GM21825 (cell line): ENCODE data around the gene ANKFY1.

Experiments used
- ATAC-seq: cut with Tn5 transposase; IDR thresholded peaks from one replicate; pipeline ENCODE4 v1.9.1; 2021; ENCODE audit warnings: mild to moderate bottlenecking, moderate library complexity; ENCODE audit not compliant: unreplicated experiment

The ANKFY1 gene

GRCh38 chr17:4185656-4186055, 78.1 kb downstream of the ANKFY1 start:
- ATAC-seq: no peak

DNA sequence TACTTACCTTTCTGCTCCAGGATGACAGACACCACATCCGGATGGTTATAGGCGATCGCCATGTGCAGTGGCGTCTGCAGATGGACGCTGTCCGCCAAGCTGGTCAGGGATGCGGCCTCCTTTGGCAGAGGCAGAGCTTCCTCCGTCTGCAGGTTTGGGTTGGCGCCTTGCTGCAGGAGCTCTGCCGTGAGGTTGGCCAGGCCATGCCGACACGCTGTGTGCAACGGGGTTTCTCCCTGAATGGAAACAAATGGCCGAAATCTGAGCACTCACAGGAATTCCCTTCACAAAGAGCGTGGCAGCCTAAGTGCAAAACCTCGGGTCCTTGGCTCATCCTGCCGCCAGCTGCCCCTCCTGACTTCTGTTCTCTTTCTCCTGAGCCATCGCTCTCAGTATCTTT, 79.0 kb downstream of the ANKFY1 start:
- no peak for ATAC-seq

- ATAC-seq: no peak
These were observed 81.7 kb downstream of the ANKFY1 start for GRCh38 chr17:4182043-4182442.

- no peak for ATAC-seq
These were observed 83.0 kb downstream of the ANKFY1 start for GRCh38 chr17:4180791-4181190.

GRCh38 chr17:4179071-4179470, 84.7 kb downstream of the ANKFY1 start:
- no peak for ATAC-seq

GRCh38 chr17:4178651-4179050, 85.1 kb downstream of the ANKFY1 start:
- no peak for ATAC-seq

- ATAC-seq: no peak
These were observed 86.0 kb downstream of the ANKFY1 start for GRCh38 chr17:4177806-4178205.

- no peak for ATAC-seq
These were observed 86.8 kb downstream of the ANKFY1 start for GRCh38 chr17:4176808-4177472.

DNA sequence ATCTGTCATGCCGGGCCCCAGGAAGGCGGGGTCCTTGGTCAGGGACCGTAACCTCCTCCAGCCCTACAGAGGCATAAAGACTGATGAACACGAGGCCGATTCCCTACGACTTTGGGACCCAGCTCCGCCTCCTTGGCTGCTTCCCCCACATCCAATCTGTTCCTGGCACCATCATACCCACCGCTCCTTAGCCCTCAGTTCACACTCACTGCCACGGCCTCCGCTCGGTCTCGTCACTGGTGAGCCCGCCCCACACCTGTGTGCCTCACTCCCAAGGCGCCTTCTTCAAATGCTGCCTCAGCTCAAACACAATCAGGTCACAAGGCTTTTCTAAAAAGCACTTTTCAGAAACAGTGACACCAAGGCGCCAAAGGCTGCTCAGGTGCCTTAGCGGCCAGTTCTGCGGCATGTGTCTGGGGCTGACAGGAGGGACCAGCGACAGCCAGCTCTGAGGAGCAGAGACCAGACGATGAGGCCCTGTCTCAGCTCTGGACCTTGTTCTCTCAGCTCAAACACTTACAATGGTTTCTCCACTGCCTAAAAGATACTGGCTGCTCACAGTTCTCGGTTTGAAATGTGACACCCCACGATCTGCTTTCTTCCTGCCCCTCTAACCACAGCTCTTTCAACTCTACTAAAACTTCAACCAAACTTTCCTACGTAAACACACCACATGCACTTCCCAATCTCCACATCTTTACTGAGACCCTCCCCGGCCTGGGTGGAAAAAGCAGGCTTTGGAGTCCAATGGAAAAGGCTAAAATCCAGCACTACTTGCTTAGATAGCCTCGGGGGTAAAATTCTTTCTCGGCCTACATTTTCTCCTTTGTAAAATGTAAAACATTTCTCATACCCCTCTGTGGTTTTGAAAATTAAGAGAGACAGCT, 87.6 kb downstream of the ANKFY1 start:
- ATAC-seq: no peak

- ATAC-seq: no peak
These were observed 89.2 kb downstream of the ANKFY1 start for GRCh38 chr17:4174556-4174955.

- no peak for ATAC-seq
These were observed 90.0 kb downstream of the ANKFY1 start for GRCh38 chr17:4173781-4174180.

GRCh38 chr17:4172356-4172755, 91.4 kb downstream of the ANKFY1 start:
- no peak for ATAC-seq

- no peak for ATAC-seq
These were observed 93.0 kb downstream of the ANKFY1 start for GRCh38 chr17:4170639-4171280.

DNA sequence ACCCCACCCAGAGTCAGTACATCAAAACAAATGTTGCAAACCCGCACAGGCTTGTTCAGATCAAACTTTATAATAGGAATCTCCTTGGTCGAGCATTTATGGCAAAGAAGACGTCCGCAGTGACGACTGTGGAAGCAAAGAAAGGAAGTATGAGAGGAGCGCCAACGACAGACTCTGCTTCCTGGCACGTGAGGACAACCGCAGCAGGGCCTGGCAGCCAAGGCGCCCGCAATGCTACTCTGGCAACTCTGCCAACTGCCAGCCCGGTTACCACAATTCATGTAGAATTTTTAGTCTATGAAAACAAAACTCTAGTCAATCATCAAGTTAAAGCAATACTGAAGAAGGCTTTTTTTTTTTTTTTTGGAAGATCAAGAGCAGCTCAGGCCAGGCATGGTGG, 96.0 kb downstream of the ANKFY1 start:
- no peak for ATAC-seq

GRCh38 chr17:4166419-4166818, 97.4 kb downstream of the ANKFY1 start:
- ATAC-seq: no peak

- ATAC-seq: no peak
These were observed 98.3 kb downstream of the ANKFY1 start for GRCh38 chr17:4165301-4166010.

GRCh38 chr17:4163951-4164350, 99.8 kb downstream of the ANKFY1 start:
- ATAC-seq: no peak

DNA sequence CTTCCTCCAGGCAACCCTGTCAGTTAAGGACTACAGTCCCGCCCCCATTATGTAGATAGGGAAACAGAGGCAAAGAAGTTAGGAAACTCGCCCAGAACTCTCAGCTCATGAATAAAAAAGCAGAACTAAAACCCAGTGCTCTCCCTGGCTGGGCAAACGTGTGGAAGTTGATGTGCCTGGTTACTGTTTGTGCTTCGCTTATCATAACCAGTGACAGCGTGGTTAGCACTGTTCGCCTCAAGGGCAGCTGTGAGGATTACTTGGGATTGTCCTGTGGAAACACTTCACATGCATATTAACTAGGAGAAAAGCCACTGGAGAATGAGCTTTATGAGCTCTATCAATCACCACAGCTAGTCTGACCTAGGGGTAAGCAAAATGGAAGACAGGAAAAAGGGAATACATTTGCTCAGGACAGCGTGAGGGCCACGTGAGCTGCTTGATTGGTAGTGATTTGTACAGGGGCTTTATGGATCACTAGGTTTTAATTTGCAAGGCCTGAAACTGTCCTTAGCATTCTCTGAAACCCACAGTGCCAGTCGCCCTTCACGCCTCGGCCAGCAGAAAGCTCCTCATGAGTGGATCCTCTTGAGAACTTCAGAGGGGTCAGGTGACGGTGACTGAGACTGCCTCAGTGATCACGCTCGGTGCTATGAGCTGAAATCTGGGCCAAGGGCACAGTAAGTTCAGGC, 100.9 kb downstream of the ANKFY1 start:
- ATAC-seq: no peak

DNA sequence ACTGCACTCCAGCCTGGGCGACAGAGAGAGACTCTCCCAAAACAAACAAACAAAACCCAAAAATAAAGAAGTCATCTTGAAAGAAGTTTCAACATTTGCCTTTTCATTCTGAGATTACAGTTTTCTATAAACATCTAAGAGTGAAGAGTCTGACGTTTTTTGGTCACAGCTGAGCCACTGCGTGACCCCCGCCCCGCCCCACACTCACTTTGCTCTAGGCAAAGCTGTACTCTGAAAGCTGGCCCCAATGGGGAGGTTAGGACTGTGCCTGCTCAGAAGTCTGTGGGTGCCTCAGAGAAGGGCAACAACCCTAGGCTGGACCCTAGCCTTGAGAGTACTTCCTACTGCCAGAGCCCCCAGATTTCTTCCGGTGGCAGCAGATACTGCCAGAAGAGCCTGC, 101.5 kb downstream of the ANKFY1 start:
- no peak for ATAC-seq

DNA sequence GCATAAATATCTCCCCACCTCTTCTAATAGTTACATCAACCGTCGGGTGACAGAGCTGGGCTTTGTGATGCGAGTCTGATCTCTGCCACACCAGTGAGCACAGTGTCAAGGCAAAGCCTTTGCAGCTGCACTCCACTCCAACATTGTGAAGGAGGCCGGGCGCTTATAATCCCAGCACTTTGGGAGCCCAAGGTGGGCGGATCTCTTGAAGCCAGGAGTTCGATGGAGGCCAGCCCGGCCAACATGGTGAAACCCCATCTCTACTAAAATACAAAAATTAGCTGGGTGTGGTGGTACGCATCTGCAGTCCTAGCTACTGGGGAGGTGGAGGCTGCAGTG, 101.8 kb downstream of the ANKFY1 start:
- no peak for ATAC-seq
